ENCODE measurements around the gene ATP13A5.

The ATP13A5 gene

GRCh38 chr3:193253986-193254660 lies 124.4 kb downstream of the ATP13A5 start:
- in situ Hi-C loops (cut with MboI; ENCODE audit: low pct_unique_long_range_greater_than_20kb, low sequenced_read_pairs, unreplicated experiment) = no loop called here
- TF ChIP-seq, protein P1, sequence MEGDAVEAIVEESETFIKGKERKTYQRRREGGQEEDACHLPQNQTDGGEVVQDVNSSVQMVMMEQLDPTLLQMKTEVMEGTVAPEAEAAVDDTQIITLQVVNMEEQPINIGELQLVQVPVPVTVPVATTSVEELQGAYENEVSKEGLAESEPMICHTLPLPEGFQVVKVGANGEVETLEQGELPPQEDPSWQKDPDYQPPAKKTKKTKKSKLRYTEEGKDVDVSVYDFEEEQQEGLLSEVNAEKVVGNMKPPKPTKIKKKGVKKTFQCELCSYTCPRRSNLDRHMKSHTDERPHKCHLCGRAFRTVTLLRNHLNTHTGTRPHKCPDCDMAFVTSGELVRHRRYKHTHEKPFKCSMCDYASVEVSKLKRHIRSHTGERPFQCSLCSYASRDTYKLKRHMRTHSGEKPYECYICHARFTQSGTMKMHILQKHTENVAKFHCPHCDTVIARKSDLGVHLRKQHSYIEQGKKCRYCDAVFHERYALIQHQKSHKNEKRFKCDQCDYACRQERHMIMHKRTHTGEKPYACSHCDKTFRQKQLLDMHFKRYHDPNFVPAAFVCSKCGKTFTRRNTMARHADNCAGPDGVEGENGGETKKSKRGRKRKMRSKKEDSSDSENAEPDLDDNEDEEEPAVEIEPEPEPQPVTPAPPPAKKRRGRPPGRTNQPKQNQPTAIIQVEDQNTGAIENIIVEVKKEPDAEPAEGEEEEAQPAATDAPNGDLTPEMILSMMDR (IDR thresholded peaks at IDR 0.05; ENCODE audit: extremely low read depth, insufficient read depth, missing control alignments) = no peak
- DNase-seq (ENCODE audit: low spot score) = no peak

GRCh38 chr3:193250492-193250891 lies 128.1 kb downstream of the ATP13A5 start:
- in situ Hi-C loops (cut with MboI; ENCODE audit: low pct_unique_long_range_greater_than_20kb, low sequenced_read_pairs, unreplicated experiment) = no loop called here
- DNase-seq (ENCODE audit: low spot score) = no peak
- TF ChIP-seq, protein P1 (IDR thresholded peaks at IDR 0.05; ENCODE audit: extremely low read depth, insufficient read depth, missing control alignments) = no peak

DNA sequence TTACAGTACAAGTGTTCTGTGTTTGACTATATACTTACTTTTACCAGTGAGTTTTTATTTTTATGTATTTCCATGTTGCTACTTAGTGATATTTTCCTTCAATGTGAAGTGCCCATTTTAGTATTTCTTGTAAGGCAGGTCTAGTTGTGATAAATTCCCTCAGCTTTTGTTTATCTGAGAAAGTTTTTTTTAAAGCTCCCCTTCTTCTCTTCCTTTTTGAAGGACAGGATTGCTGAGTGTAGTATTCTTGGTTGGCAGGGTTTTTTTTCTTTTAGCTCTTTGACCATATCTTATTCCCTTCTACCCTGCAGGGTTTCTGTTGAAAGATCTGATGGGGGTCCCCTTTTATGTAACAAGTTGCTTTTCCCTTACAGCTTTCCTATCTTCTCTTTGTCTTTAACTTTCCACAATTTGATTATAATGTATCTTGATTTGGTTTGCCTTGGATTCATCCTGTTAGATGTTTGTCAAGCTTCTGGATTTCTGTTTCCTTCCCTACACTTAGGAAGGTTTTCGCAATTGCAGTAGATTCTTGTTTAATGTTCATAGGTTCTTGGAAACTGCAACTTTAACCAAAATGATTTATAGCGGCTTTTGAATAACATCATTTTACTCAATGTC lies 129.6 kb downstream of the ATP13A5 start:
- in situ Hi-C loops (cut with MboI; ENCODE audit: low pct_unique_long_range_greater_than_20kb, low sequenced_read_pairs, unreplicated experiment) = no loop called here
- DNase-seq (ENCODE audit: low spot score) = no peak

DNA sequence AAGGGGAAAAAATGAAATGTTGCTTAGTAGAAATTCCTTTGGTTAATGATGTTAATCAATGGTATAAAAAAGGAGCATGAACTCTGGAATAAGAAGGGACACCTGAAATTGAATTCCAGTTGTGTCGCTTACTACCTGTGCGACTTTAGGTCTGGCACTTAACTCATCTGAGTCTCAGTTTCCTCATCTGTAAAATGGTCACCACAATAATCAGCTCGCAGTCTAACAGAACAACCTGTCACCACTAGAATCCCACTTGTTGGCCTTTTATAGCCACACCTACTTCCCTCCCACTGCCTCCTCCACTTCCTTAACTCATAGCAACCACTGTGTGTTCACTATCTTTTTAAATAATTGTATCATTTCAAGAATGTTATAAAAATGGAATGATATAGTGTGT lies 135.0 kb downstream of the ATP13A5 start:
- DNase-seq (ENCODE audit: low spot score) = no peak
- in situ Hi-C loops (cut with MboI; ENCODE audit: low pct_unique_long_range_greater_than_20kb, low sequenced_read_pairs, unreplicated experiment) = no loop called here

More for the DNA sequence above, 129.6 kb downstream of the ATP13A5 start:
- TF ChIP-seq, protein P1 (IDR thresholded peaks at IDR 0.05; ENCODE audit: extremely low read depth, insufficient read depth, missing control alignments) = no peak

GRCh38 chr3:193241716-193242115 lies 136.8 kb downstream of the ATP13A5 start:
- no peak for DNase-seq (ENCODE audit: low spot score)
- in situ Hi-C loops (cut with MboI; ENCODE audit: low pct_unique_long_range_greater_than_20kb, low sequenced_read_pairs, unreplicated experiment) = no loop called here
- TF ChIP-seq, protein P1 (IDR thresholded peaks at IDR 0.05; ENCODE audit: extremely low read depth, insufficient read depth, missing control alignments) = no peak

More for the DNA sequence above, 135.0 kb downstream of the ATP13A5 start:
- TF ChIP-seq, protein P1 (IDR thresholded peaks at IDR 0.05; ENCODE audit: extremely low read depth, insufficient read depth, missing control alignments) = no peak

DNA sequence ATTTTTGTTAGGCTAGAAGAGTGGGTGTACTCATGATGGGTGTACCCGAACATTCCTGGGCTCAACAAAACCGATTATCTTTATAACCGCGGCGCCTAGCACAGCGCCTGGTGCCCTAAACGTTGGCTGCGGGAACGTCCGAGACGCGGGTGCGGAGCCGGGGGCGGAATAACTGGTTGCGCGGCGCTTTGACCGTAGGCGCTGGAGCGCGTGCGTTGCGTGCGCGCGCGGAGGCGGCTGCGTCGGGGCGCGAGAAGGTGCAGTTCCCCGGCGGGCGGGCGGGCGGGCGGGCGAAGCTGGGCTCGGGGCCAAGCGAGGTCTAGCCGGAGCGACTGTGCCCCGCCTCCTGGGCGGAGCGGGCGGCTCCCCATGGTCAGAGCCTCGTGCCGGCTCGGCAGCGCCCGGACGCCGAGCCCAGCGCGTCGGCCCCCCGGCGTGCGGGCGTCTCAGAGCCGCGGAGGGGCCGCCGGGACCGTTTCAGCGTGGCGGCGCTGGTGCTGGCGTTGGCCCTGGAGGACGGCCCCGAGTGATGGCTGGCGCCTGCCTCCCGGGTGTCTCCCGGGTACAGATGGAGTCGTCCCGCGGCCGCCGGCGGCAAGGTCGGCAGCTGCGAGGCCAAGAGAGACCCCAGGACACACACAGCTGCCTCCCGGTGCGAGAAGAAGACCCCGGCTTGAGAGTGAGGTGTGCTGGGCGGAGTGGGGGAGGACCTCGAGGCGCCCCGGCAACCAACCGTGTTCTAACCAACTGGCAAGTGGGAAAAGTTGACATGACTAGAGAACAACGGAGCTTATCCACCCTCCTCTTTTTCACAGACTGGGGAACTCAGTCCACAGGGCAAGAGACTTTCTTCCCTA lies 137.5 kb downstream of the ATP13A5 start, which contains the start of gene PLAAT1:
PLAAT1 (plus strand) TSS at position 373 of the 857 bp plus-strand sequence. CDS start 14,429 bp downstream, outside the sequence.
- in situ Hi-C loops (cut with MboI; ENCODE audit: low pct_unique_long_range_greater_than_20kb, low sequenced_read_pairs, unreplicated experiment) = no loop called here
- TF ChIP-seq, protein P1 (IDR thresholded peaks at IDR 0.05; ENCODE audit: extremely low read depth, insufficient read depth, missing control alignments) = no peak
- peak; percentile 84 for DNase-seq (ENCODE audit: low spot score)
